ENCODE results near the gene DPF3.

DNA sequence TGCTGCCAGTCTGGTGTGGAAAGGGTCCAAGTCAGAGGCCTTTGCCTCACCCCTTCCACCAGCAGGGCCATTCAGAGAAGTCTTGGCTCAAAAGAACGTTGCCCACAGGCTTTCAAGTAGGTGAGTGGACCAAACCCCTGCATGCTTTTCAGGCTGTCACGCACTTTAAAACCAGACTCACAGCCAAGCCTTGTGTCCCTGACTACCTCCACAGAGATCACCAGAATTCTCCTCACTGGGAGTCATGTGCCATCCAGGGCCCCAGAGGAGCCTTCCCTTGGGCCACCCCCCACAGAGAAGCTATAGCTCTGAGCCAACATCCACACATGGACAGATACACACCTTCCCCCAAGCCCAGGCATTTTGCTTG lies 283.1 kb downstream of the DPF3 start:
- TF ChIP-seq, protein P1, sequence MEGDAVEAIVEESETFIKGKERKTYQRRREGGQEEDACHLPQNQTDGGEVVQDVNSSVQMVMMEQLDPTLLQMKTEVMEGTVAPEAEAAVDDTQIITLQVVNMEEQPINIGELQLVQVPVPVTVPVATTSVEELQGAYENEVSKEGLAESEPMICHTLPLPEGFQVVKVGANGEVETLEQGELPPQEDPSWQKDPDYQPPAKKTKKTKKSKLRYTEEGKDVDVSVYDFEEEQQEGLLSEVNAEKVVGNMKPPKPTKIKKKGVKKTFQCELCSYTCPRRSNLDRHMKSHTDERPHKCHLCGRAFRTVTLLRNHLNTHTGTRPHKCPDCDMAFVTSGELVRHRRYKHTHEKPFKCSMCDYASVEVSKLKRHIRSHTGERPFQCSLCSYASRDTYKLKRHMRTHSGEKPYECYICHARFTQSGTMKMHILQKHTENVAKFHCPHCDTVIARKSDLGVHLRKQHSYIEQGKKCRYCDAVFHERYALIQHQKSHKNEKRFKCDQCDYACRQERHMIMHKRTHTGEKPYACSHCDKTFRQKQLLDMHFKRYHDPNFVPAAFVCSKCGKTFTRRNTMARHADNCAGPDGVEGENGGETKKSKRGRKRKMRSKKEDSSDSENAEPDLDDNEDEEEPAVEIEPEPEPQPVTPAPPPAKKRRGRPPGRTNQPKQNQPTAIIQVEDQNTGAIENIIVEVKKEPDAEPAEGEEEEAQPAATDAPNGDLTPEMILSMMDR (IDR thresholded peaks at IDR 0.05), result no peak
- TF ChIP-seq FOXK1 (CRISPR knock-in tag; IDR thresholded peaks at IDR 0.05) (no peak), TEAD1 (CRISPR knock-in tag; IDR thresholded peaks at IDR 0.05) (no peak), TEAD4 (CRISPR knock-in tag; IDR thresholded peaks at IDR 0.05) (no peak), ZBTB21 (CRISPR knock-in tag; IDR thresholded peaks at IDR 0.05; ENCODE audit: borderline replicate concordance) (no peak)
- TF ChIP-seq, protein P2, sequence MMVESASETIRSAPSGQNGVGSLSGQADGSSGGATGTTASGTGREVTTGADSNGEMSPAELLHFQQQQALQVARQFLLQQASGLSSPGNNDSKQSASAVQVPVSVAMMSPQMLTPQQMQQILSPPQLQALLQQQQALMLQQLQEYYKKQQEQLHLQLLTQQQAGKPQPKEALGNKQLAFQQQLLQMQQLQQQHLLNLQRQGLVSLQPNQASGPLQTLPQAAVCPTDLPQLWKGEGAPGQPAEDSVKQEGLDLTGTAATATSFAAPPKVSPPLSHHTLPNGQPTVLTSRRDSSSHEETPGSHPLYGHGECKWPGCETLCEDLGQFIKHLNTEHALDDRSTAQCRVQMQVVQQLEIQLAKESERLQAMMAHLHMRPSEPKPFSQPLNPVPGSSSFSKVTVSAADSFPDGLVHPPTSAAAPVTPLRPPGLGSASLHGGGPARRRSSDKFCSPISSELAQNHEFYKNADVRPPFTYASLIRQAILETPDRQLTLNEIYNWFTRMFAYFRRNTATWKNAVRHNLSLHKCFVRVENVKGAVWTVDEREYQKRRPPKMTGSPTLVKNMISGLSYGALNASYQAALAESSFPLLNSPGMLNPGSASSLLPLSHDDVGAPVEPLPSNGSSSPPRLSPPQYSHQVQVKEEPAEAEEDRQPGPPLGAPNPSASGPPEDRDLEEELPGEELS (CRISPR knock-in tag; IDR thresholded peaks at IDR 0.05), result no peak
- TF ChIP-seq, protein P3, sequence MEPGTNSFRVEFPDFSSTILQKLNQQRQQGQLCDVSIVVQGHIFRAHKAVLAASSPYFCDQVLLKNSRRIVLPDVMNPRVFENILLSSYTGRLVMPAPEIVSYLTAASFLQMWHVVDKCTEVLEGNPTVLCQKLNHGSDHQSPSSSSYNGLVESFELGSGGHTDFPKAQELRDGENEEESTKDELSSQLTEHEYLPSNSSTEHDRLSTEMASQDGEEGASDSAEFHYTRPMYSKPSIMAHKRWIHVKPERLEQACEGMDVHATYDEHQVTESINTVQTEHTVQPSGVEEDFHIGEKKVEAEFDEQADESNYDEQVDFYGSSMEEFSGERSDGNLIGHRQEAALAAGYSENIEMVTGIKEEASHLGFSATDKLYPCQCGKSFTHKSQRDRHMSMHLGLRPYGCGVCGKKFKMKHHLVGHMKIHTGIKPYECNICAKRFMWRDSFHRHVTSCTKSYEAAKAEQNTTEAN (CRISPR knock-in tag; IDR thresholded peaks at IDR 0.05), result no peak
